Stimulated activated CD4-positive, alpha-beta T cell treated with anti-CD3 and anti-CD28 coated beads, Interleukin-4, amount 100 ng/mL, for 1 hour (primary cell): Measurements from ENCODE around the gene ZNF181.
A peak's percentile ranks its signal among the peaks of the same experiment; 100 is the strongest.

Source experiments
- DNase-seq: peaks from one replicate; pipeline ENCODE4 v3.0.0-alpha.2; 2020

ZNF181 gene

DNA sequence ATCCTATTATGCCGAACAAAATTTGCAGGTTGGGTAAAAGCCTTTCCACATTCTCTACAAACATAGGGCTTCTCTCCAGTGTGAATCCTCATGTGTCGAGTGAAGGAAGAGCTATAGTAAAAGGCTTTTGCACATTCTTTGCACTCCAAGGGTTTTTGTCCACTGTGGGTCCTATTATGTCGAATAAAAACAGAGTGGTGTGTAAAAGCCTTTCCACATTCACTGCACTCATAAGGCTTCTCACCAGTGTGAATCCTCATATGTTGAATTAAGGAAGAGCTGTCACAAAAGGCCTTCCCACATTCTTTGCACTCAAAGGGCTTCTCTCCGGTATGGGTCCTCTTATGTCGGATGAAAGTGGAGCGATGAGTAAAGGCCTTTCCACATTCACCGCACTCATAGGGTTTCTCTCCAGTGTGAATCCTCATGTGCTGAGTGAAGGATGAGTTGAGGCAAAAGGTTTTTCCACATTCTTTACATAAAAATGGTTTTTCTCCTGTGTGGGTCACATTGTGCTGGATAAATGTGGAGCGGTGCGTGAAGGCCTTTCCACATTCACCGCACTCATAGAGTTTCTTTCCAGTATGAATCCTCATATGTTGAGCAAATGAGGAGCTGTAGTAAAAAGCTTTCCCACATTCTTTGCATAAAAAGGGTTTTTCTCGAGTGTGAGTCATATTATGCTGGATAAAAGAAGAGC, 25.3 kb downstream of the ZNF181 start:
- no peak for DNase-seq

DNA sequence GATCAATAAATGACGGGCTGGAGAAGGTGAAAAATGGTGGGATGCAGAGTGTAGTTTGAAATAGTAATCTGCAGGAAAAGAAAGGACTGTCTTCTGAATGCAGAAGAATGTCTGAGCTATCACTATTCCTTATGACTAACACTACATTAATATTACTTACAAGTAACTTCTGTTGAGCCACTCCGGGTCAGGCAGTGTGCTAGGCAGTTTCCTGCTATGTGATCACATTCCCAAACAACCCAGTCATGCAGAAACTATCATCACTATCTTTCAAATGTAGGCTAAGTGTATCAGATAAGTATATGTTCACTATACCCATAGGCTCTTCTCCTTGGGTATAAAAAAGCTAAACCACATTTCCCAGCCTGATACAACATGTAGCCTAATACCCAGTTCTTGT, 32.3 kb downstream of the ZNF181 start:
- DNase-seq: no peak

DNA sequence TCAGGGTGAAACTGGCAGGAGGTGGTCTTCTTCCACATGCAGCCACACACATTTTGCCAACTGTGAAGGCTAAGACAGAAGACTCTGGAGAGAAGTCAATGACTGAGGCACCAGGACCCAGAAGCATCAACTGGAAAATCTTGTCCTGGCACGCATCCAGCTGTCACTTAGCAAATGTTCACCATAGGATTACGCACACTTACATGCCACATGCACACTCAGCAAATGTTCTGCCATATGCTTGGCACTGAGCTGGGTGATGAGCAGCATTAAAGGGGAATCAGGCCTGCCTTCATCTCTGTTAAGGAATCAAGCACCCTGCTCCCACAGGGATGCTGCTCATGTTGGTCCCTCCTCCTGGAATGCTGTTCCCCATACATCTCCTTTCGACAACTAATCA, 33.9 kb downstream of the ZNF181 start:
- no peak for DNase-seq

DNA sequence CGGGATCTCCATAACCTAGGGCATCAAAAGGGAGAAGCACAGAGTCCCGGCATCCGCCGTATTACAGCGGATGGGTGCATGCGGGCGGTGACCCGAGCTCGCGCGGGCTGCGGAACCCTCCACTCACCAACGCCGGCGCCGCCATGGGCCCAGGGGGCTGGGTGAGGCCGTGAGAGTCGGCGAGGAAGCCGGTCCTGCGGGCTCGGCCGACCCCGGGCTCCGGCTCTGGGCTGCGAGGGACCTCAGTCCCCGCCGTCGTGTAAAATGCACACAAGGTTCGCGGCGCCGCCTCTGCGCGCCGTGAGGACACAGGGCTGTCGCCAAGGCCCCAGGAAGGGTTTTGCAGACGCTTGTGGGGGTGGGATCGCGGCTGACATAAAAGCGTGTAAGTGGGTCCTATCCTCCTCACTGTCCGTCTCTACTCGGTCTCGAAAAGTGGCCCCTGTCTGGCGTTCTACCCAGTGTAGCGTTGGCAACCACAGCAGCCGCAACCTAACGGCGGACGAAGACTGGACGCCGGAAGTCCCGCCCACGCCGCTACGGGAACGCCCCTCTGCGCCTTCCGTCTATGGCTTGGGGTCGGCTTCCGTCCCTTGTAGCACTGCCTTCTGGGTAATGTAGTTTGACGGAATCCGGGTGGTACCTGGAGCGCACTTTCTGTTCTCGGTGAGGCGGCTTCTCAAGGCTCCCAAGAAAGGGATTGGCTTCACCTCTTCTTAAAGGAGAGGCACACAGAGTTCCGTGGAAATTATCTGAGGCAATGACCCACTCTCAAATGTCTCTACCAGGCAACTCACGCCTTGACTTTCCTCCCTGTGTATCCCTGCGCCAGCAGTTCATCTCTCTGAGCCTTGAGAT, 38.9 kb downstream of the ZNF181 start, which contains the start of gene ZNF599:
ZNF599 (minus strand) TSS at position 519 of the 858 bp plus-strand sequence; CDS start at position 145, 374 bp downstream.
- peak; percentile 91 for DNase-seq

DNA sequence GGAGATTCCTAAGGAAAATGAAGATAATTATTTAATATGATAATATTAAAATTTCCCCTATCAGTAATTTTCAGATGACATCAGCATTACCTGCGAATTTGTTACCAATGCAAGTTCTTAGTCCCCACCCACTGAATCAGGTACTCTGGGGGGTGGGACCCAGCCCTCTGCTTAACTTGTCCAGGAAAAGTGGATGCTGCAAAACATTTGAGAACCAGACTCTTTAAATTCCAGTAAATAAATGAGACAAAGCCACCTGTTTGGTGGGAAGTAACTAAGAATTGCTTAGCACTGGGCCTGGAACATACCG, 39.5 kb downstream of the ZNF181 start:
- no peak for DNase-seq

DNA sequence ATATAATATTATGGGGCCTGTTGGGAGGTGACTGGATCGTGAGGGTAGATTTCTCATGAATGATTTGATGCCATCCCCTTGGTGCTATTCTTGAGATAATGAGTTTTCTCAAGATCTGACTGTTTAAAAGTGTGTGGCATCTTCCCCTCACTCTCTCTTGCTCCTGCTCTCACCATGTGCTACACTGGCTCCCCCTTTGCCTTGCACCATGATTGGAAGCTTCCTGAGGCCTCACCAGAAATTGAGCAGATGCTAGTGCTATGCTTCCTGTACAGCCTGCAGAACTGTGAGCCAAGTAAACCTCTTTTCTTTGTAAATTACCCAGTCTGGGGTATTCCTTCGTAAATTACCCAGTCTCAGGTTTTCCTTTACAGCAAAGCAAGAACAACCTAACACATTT, 40.8 kb downstream of the ZNF181 start:
- no peak for DNase-seq

DNA sequence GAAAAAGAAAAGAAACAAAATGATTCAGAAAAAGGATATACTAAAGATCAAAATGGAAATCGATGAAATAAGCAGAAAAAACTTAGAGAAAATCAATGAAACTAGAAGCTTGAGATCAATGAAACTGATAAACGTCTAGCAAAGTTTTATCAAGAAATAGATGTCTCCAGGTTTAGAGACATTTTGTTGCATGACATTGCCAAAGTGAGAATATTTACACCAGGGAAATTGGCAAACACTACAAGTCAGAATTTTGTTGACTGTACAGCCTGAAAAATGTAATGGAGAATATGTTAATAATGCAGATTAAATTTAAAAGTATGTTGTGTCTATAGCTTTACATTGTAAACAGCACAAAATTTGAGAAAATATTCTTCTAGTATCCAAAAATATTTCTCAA, 44.3 kb downstream of the ZNF181 start:
- no peak for DNase-seq

DNA sequence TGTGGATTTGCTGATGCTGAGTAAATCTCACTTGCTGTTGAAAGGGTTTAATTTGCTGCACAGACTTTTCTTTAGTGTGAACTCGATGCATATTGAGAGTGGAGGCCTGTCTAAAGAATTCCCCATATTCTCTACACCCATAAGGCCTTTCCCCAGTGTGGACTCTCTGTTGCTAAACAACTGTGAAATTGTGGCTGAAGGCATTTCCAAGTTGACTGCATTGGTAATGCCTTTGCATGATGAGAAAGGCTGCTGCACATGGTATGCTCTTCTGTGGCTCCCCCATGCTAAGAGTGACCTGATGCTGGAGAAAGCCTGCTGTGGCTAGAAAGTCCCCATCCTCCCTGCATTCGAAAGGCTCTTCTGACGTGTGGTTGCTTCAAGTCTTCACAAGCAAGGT, 45.6 kb downstream of the ZNF181 start:
- no peak for DNase-seq

DNA sequence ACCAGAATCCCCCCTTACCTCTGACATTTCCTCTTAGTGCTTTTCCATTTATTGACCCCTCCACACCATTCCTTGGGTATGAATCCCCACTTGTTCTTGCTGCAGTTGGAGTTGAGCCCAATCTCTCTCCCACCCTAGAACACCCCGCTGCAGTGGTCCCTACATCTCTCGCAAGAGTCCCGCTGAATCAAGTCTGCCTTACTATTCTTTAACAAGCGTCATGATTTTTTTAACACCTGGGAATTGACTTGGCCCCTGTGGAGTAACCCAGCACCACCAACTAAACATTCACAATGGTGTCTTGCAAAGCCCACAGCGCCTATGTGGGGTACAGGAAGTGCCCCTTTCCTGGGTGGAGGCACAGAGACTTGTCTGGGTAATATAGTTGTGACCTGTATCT, 52.2 kb downstream of the ZNF181 start:
- DNase-seq: no peak

DNA sequence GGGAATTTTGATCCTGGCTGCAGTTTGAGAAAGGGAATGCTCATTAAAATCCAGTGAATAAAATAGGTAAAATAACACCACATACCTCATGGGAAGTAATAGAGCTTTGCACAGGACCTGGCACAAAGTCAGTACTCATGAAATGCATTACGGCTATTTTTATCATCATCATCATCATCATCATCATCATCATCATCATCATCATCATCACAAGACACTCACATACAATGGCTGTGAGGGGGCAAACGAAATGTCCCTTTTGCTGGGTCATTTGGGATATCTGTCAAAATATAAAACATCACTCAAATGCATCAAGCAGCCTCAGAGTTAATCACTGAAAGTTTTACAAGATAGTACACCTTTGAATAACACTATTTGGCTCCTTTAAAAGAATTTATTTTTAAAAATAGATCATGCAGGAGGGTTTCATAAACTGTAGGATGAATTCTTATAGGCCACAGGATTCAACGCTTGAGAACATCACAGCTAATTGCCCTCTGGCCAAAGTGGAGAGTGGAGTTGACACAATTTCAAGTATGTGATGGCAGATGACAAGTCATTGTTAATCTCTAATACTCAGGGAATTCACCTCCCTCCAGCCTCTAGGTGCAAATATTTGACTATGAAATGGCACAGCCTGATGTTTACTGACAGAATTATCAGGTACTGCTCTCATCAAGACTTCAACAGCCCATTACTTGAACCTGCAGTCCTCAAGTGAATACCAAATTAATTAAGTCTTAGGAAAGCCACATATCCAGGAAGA, 53.2 kb downstream of the ZNF181 start:
- DNase-seq: no peak

DNA sequence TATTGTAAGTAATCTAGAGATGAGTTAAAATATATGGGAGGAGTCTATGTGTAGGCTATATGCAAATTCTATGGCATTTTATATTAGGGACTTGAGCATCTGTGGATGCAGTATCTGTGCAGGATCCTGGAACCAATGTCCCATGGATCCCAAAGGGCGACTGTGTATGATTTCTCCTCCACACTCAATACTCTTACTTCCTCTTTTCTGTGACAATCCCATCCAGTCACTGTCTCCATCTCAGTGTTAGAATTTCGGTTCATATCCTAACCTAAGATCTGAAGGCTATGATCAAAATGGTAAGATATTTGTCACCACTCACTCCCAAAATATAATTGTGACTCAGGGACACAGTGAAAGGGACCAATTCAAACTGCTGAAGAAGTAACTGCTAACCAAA, 54.0 kb downstream of the ZNF181 start:
- no peak for DNase-seq

DNA sequence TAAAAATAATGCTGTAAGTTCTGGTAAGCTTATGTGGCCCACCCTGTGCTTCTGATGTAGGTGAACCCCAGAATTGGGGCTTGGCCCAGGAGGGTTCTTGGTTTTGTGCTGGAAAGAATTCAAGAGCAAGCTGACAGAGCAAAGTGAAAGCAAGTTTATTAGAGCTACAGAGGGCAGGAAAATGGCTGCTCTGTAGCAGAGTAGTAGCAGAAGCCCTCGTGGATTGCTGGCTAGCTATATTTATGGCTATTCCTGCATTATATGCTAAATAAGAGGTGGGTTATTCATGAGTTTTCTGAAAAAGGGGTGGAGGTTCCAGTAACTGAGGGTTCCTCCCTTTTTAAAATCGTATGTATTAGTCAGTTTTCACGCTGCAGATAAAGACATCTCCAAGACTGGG, 59.5 kb downstream of the ZNF181 start:
- DNase-seq: no peak

DNA sequence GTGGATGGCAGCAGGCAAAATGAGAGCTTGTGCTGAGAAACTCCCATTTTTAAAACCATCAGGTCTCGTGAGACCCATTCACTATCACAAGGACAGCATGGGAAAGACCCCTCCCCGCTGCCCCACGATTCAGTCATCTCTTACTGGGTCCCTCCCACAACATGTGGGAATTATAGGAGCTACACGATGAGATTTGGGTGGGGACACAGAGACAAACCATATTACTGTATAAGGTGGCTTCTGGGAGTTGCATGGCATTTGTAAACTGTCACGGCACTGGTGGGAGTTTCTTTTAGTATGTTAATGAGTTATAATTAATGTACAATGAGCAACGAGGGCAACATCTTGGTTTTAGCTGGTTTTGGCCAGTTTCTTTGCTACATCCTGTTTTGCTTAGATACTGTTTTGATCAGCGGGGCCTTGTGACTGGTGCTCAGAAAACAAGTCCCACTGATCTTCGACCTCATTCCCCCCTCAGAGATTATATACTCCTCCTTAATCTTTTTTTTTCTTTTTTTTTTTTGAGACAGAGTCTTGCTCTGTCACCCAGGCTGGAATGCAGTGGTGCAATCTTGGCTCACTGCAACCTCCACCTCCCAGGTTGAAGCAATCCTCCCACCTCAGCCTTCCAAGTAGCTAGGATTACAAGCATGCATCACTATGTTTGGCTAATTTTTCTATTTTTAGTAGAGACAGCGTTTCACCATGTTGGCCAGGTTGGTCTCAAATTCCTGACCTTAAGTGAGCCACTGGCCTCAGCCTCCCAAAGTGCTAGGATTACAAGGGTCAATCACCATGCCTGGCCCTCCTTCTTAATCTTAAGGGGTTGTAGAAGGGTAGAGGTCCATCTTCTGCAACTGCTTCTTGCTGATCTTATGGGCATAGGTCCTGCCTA, 60.3 kb downstream of the ZNF181 start:
- no peak for DNase-seq
